Fibroblast of peridontal ligament (primary cell): ENCODE data around the gene GPATCH11.

ENCODE experiments used
- DNase-seq: peaks from one replicate; pipeline ENCODE4 v3.0.0-alpha.2; 2010; ENCODE audit errors: extremely low read depth

Gene GPATCH11

GRCh38 chr2:37109523-37109922 is 25.2 kb downstream of the GPATCH11 start:
- DNase-seq, result no peak

- no peak for DNase-seq
Measured at GRCh38 chr2:37110306-37111212, 26.2 kb downstream of the GPATCH11 start.

- no peak for DNase-seq
Measured at GRCh38 chr2:37111958-37112357, 27.6 kb downstream of the GPATCH11 start.

GRCh38 chr2:37117566-37117965 is 33.2 kb downstream of the GPATCH11 start:
- no peak for DNase-seq

GRCh38 chr2:37119157-37119556 is 34.8 kb downstream of the GPATCH11 start:
- DNase-seq, result no peak

- no peak for DNase-seq
Measured at GRCh38 chr2:37125416-37125815, 41.1 kb downstream of the GPATCH11 start.

GRCh38 chr2:37132914-37133313 is 48.6 kb downstream of the GPATCH11 start:
- no peak for DNase-seq

GRCh38 chr2:37142546-37142945 is 58.2 kb downstream of the GPATCH11 start:
- no peak for DNase-seq

- peak; percentile 79 for DNase-seq
Measured at GRCh38 chr2:37143974-37144373, 59.7 kb downstream of the GPATCH11 start.

- DNase-seq, result no peak
Measured at GRCh38 chr2:37146062-37146461, 61.7 kb downstream of the GPATCH11 start.

- no peak for DNase-seq
Measured at GRCh38 chr2:37148325-37148724, 64.0 kb downstream of the GPATCH11 start.
